Lower leg skin (tissue), 3 donors: ENCODE measurements around the gene DLGAP1.

Experiments
- POLR2A ChIP-seq, 2 donors: fragments of 450-650 bp; IDR thresholded peaks; one replicate each; pipeline ENCODE4 v1.6.1; 2016 to 2017; ENCODE audit warnings: antibody characterized with exemption in 2 of 2, mild to moderate bottlenecking in 1 of 2, moderate library complexity in 1 of 2
- TF ChIP-seq, protein P1 (sequence below), 3 donors: fragments of 450-650 bp; IDR thresholded peaks; one replicate each; pipeline ENCODE4 v1.5.1; 2016; ENCODE audit warnings: antibody characterized with exemption in 3 of 3, mild to moderate bottlenecking in 3 of 3, moderate library complexity in 2 of 3

DNA sequence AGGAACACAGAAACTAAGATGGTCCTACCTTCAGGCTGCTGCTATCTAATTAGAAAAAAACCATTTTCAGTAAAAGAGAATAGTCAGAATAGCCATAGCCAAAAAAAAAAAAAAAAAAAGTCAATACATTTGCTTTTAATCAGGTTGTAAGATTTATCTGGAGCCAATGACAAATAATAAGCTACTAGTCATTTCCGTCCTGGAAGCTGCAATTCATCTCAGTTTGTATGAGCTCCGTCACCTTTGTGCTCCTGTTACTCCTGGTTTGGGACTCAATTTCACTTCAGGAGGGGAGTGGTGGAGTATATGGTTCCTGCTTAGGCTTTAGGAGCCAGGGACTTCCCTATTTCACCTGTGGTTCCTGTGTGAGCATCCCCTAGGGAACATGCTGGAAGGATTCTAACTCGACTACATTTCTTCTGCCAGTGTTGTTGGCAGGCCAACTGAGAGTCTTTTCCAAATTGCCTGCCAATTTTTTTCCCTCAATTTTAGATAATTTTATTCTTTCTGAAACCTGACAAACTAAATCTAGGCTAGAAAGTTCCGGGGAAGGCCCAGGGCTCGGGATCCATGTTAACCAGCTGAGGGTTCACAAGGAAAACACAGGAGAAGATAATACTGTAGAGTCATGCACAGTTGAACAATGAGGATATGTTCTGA lies 481.8 kb downstream of the DLGAP1 start:
- no peak for TF ChIP-seq POLR2A (IDR thresholded peaks at IDR 0.05)
- TF ChIP-seq, protein P1, sequence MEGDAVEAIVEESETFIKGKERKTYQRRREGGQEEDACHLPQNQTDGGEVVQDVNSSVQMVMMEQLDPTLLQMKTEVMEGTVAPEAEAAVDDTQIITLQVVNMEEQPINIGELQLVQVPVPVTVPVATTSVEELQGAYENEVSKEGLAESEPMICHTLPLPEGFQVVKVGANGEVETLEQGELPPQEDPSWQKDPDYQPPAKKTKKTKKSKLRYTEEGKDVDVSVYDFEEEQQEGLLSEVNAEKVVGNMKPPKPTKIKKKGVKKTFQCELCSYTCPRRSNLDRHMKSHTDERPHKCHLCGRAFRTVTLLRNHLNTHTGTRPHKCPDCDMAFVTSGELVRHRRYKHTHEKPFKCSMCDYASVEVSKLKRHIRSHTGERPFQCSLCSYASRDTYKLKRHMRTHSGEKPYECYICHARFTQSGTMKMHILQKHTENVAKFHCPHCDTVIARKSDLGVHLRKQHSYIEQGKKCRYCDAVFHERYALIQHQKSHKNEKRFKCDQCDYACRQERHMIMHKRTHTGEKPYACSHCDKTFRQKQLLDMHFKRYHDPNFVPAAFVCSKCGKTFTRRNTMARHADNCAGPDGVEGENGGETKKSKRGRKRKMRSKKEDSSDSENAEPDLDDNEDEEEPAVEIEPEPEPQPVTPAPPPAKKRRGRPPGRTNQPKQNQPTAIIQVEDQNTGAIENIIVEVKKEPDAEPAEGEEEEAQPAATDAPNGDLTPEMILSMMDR (IDR thresholded peaks at IDR 0.05) = no peak
